ENCODE data around the gene MAGI2.

DNA sequence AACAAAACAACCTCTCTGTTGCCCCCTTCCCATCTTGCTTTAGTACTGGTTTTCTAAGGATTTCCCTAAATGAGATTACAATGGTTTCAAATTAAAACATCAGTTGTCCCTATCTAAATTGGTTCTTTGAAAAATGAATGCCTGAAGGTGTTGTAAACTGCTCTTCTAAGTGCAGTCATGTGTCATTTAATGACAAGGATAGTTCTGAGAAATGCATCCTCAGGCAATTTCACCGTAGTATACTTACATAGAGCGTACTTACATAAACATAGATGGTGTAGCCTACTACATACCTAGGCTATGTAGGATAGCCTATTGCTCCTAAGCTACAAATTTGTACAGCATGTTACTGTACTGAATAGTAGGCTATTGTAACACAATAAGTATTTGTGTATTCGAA is 278.1 kb downstream of the MAGI2 start:
- TF ChIP-seq, protein P1, sequence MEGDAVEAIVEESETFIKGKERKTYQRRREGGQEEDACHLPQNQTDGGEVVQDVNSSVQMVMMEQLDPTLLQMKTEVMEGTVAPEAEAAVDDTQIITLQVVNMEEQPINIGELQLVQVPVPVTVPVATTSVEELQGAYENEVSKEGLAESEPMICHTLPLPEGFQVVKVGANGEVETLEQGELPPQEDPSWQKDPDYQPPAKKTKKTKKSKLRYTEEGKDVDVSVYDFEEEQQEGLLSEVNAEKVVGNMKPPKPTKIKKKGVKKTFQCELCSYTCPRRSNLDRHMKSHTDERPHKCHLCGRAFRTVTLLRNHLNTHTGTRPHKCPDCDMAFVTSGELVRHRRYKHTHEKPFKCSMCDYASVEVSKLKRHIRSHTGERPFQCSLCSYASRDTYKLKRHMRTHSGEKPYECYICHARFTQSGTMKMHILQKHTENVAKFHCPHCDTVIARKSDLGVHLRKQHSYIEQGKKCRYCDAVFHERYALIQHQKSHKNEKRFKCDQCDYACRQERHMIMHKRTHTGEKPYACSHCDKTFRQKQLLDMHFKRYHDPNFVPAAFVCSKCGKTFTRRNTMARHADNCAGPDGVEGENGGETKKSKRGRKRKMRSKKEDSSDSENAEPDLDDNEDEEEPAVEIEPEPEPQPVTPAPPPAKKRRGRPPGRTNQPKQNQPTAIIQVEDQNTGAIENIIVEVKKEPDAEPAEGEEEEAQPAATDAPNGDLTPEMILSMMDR (conservative IDR thresholded peaks at IDR 0.05; ENCODE audit: low read depth, low read length) = no peak
- no peak for TF ChIP-seq EZH2 (IDR thresholded peaks at IDR 0.05; ENCODE audit: borderline replicate concordance, low read depth, low read length, poor library complexity, severe bottlenecking)

All from A673 (cell line).